Fibroblast of pulmonary artery (primary cell): ENCODE results near the gene KCNF1.
"Not testable (repeated sequence)": the region's sequence is repeated elsewhere in the genome, so short reads cannot be mapped to it uniquely, and the experiment has no call there.

Source experiments
- DNase-seq: peaks from one replicate; pipeline ENCODE4 v3.0.0-alpha.2; 2010; ENCODE audit warnings: low read depth
- H3K4me3 ChIP-seq: replicated peaks from 2 replicates; pipeline ENCODE4 v1.5.1; 2011; ENCODE audit warnings: low read depth, mild to moderate bottlenecking, control low read depth, low read length, moderate library complexity
- TF ChIP-seq, protein P1 (sequence below): IDR thresholded peaks from 2 replicates; pipeline ENCODE4 v1.5.1; 2011; ENCODE audit warnings: mild to moderate bottlenecking, control low read depth, low read length, inconsistent platforms; ENCODE audit errors: missing control alignments

KCNF1 gene

DNA sequence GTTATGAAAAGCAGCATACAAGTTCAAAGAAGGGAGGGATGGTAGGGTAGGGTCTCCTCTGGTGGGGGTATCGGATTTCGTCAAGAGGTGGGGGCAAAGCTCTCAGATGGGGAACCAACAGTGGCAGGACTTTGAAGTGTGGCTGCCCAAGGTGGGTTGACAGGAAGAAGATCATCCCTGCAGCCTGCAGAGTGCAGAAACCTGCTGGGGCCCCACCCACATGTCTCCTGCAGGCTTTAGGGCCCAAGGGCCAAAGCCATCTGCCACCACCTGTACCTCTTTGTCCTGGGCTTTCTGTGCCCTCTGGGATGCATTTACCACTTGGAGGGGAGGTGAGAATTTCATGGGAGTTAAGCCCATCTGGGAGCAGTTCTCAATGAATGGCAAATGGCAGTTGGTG, 42.7 kb downstream of the KCNF1 start:
- TF ChIP-seq, protein P1, sequence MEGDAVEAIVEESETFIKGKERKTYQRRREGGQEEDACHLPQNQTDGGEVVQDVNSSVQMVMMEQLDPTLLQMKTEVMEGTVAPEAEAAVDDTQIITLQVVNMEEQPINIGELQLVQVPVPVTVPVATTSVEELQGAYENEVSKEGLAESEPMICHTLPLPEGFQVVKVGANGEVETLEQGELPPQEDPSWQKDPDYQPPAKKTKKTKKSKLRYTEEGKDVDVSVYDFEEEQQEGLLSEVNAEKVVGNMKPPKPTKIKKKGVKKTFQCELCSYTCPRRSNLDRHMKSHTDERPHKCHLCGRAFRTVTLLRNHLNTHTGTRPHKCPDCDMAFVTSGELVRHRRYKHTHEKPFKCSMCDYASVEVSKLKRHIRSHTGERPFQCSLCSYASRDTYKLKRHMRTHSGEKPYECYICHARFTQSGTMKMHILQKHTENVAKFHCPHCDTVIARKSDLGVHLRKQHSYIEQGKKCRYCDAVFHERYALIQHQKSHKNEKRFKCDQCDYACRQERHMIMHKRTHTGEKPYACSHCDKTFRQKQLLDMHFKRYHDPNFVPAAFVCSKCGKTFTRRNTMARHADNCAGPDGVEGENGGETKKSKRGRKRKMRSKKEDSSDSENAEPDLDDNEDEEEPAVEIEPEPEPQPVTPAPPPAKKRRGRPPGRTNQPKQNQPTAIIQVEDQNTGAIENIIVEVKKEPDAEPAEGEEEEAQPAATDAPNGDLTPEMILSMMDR: no peak
- DNase-seq: no peak
- no peak overlapping the region for H3K4me3 ChIP-seq

DNA sequence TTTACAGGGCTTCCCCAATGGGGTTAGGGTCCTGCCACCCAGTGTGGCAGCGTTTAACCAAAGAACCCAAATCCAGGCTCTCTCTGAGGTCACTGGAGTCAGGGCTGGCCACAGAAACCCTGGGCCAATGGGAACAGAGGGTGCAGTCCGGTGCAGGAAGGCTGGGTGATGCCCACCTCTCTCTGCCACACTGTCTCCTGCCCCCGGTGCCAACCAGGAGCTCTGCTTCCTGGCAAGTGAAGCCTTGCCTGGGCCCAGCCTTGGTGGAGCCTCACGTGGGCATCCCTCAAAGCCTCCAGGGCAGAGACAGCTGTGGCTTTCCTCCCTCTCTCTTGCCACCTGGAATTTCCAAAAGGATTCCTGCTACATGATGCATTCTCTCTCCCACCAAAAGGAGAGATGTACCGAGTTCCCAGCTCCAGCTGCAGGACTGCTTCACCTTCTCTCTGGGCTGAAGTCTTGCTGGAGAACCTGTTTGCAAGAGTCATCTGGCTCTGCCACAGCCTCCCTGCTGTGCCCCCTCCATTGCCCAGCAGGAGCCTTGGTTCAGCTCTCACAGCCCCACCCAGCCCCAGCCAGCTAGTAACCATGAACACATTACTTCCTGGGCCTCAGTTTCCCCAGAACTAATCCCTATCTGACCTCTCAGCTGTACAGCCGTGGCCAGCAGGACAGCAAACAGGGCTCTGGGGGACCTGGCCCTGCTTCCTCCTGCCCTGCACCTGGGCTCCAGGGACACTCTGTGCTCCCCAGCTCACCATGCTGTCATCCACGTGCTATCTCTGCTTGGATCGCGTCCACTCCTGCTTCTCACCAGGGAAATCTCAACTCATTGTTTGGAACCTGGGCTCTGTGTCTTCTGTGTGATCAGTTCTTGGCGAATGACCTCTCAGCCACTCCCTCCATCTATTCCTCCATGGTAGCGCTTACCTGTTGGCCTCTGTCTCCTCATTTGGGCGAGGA, 43.4 kb downstream of the KCNF1 start:
- DNase-seq: no peak
- TF ChIP-seq, protein P1: no peak
- no peak overlapping the region for H3K4me3 ChIP-seq

DNA sequence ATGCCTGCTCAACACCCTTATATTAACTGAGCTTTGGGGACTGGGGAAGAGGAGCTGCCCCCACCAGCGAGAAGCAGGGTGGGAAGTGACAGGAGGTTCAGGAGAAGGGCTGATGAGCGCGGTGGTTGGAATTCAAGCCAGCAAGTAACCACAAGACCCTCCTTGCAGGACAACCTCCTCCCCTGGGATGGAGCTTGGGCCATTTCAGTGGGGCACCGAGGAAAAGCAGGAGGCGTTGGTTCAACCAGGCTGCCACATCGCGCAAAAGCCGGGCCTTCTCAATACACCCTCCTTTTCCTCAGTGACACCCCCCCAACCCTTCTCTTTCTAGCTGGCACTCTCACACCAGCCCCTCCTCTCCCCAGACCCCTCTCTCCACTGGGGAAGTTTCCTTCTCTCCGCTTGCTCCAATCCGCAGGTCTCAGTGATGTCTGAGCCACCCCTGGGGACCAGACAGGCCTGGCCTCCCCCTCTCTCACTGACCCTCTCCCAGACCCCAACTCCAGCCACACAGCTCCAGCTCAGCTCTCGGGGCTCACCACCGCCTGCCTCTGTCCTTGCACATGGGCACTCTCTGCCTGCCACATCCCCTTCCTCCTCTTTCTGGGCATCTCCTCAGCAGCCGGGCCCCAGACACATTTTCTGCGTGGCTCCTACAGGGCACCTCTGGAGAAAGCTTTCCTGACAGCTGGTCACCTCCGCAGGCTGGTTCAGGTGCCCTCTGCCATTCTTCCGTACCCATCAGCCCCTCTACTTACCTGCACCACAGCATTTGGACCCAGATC, 44.5 kb downstream of the KCNF1 start:
- no peak overlapping the region for H3K4me3 ChIP-seq
- TF ChIP-seq, protein P1: no peak
- DNase-seq: no peak

DNA sequence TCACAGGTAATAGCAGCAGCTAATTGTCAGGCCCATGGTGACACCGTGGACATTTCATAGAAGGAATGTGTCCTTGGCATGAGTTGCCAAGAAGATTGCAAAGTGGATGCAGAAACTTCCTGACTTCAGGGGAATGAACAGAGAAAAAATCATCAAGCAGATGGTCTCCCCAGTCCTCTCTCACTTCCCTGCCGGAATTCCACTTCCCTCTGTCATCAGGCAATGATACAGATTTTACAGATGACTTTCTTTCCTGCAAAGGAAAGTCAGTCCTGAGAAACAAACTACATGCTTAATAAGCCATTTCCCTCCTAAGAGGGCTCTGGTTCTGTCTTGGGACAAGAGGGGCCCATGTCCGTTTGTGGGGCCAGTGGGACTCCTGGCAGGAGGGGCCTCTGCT, 45.7 kb downstream of the KCNF1 start:
- TF ChIP-seq, protein P1: no peak
- no peak for DNase-seq
- no peak overlapping the region for H3K4me3 ChIP-seq

DNA sequence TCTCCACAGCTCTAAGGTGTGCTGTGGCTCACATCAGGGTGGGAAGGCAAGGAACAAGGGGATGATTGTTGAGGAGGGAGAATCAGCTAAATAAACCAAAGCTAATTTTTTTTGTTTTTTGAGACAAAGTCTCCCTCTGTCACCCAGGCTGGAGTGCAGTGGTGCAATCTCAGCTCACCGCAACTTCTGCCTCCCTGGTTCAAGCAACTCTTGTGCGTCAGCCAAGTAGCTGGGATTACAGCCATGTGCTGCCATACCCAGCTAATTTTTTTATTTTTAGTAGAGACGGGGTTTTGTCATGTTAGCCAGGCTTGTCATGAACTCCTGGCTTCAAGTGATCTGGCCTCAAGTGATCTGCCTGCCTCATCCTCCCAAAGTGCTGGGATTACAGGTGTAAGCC, 46.7 kb downstream of the KCNF1 start:
- H3K4me3 ChIP-seq: not testable (repeated sequence)
- DNase-seq: peak; percentile 23

DNA sequence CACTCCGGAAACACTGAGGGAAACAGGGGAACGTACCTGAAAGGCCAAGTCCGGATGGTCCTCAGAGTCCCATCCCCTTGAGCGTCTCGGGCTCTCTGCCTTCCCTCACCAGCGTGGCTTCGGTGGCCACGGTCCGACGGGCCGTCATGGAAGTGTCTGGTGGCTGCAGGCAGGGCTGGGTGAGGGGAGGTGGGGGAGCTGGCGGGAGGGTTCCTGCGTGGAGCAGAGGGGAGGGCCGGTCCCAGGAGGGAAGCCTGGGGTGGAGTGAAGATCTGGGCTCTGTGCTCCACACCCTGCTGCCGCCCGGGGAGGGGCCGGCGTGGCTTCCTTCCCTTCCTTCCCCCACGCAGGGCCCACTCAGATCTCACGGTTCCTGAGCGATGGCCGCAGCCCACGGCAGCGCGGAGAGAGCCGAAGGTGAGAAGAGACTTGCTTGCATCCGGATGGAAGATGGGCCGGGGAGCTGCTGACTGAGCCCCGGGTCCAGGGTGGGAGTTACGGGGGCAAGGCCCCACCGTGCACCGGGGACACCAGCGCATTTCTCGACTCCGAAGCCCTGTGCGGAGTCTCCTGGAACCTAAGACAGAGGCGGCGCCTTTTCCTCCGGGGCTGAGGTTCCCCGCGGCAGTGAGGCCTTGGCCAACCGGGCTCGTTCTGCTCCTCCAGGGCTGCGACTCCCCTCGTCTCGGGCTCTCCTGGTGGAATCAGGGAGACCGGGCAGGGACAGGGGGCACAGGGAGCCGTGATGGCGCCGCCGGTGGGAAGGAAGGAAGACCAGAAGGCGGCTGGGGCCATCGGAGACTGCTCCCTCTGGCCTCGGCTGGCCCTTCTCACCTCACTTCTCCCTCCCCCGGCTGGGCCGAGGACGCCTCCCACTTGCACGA, 49.1 kb downstream of the KCNF1 start:
- H3K4me3 ChIP-seq: no peak overlapping the region
- TF ChIP-seq, protein P1: no peak
- no peak for DNase-seq

DNA sequence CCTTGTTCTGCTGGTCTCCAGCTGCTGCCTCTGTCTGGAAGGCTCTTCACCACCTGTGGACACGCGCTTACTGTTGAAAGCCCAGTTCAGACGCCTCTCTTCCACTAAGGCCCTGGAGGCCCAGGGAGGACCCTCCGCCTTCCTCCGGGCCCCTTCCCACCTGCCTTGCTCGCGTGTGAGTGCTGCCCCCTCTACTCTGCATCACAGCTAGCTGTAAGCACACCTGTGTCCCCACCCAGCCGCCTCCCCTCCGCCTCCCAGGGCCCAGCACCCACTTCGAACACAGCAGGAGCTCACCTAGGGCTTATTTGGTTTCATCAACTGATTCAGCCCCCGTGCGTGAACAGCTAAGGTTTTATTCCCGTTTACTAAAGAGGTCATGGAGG, 49.7 kb downstream of the KCNF1 start:
- TF ChIP-seq, protein P1: no peak

More for the DNA sequence above, 49.7 kb downstream of the KCNF1 start:
- DNase-seq: no peak
- H3K4me3 ChIP-seq: no peak overlapping the region
